ENCODE measurements around the gene KAZN.

DNA sequence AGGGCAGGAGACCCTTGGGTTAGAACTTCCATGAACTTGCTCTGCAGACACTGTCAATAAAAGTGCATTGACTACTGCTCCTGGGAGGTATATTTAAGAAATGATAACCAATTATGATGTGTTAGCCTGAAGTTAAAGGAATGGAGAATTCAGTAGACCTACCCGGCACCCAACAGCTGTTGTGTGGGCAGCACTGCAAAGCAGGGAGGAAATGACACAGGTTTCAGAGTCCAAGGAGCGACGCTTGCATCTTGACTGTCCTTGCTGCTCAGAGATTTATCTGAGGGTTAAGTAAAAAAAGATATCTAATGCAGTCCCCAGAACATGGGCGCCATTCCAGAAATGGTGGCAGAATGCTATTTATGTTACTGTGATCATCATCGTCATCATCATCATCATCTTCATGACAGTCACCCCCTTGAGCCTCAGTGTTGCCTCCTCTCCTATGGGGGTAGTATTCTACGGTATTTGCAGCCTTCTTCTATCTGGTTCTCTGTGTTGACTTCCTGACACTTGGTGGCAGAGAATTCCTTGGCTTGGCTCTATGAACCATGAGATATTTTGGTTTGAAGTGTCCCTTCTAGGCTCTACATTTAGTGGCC is 225.9 kb downstream of the KAZN start:
- TF ChIP-seq EP300 (IDR thresholded peaks at IDR 0.05; ENCODE audit: borderline replicate concordance) (no peak), RAD21 (IDR thresholded peaks at IDR 0.05; ENCODE audit: low read depth) (no peak), TAF1 (IDR thresholded peaks at IDR 0.05; ENCODE audit: low read depth) (no peak), TEAD4 (IDR thresholded peaks at IDR 0.05) (no peak), ZBTB7A (IDR thresholded peaks at IDR 0.05; ENCODE audit: low read depth) (no peak), CREB1 (IDR thresholded peaks at IDR 0.05; ENCODE audit: low read depth) (no peak), NFIC (IDR thresholded peaks at IDR 0.05) (no peak)
- TF ChIP-seq, protein P1, sequence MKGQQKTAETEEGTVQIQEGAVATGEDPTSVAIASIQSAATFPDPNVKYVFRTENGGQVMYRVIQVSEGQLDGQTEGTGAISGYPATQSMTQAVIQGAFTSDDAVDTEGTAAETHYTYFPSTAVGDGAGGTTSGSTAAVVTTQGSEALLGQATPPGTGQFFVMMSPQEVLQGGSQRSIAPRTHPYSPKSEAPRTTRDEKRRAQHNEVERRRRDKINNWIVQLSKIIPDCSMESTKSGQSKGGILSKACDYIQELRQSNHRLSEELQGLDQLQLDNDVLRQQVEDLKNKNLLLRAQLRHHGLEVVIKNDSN (IDR thresholded peaks at IDR 0.05): no peak
- TF ChIP-seq, protein P2, sequence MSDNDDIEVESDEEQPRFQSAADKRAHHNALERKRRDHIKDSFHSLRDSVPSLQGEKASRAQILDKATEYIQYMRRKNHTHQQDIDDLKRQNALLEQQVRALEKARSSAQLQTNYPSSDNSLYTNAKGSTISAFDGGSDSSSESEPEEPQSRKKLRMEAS (IDR thresholded peaks at IDR 0.05): no peak
- TF ChIP-seq, protein P3, sequence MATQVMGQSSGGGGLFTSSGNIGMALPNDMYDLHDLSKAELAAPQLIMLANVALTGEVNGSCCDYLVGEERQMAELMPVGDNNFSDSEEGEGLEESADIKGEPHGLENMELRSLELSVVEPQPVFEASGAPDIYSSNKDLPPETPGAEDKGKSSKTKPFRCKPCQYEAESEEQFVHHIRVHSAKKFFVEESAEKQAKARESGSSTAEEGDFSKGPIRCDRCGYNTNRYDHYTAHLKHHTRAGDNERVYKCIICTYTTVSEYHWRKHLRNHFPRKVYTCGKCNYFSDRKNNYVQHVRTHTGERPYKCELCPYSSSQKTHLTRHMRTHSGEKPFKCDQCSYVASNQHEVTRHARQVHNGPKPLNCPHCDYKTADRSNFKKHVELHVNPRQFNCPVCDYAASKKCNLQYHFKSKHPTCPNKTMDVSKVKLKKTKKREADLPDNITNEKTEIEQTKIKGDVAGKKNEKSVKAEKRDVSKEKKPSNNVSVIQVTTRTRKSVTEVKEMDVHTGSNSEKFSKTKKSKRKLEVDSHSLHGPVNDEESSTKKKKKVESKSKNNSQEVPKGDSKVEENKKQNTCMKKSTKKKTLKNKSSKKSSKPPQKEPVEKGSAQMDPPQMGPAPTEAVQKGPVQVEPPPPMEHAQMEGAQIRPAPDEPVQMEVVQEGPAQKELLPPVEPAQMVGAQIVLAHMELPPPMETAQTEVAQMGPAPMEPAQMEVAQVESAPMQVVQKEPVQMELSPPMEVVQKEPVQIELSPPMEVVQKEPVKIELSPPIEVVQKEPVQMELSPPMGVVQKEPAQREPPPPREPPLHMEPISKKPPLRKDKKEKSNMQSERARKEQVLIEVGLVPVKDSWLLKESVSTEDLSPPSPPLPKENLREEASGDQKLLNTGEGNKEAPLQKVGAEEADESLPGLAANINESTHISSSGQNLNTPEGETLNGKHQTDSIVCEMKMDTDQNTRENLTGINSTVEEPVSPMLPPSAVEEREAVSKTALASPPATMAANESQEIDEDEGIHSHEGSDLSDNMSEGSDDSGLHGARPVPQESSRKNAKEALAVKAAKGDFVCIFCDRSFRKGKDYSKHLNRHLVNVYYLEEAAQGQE (IDR thresholded peaks at IDR 0.05; ENCODE audit: low read depth): no peak
